ENCODE results near the gene TNNI3. TPM values are rescaled to one million over a fixed set of nuclear protein-coding genes. Genes with fewer than 3 reads are reported as not detected.
A peak's percentile ranks its signal among the peaks of the same experiment; 100 is the strongest.
"Not testable (repeated sequence)": the region's sequence is repeated elsewhere in the genome, so short reads cannot be mapped to it uniquely, and the experiment has no call there.

TNNI3 gene
- total RNA-seq, 1 experiment from 2014 or later, result 6.5 TPM

GRCh38 chr19:55116859-55117662, 40.5 kb downstream of the TNNI3 start, which contains the start of gene PPP1R12C:
Gene PPP1R12C (minus strand): TSS chr19:55117637. CDS start chr19:55117543, 94 bp downstream.
- H3K36me3 ChIP-seq (replicated peaks; ENCODE audit: control insufficient read depth, insufficient read depth, low read length), result no peaks in the 10 kb centered on the region
- H3K27me3 ChIP-seq (ENCODE audit: control insufficient read depth, insufficient read depth, low read length), result no peaks in the 10 kb centered on the region; the same call in 1 of the 2 replicates
- peak; percentile 67 for DNase-seq
- H3K4me3 ChIP-seq (ENCODE audit: insufficient read depth, low read depth, low read length), result peak within 1 kb of the TSS; percentile 79

GRCh38 chr19:55116232-55116858, 41.2 kb downstream of the TNNI3 start:
- Histone ChIP-seq H3K36me3 (replicated peaks; ENCODE audit: control insufficient read depth, insufficient read depth, low read length) (no peaks in the 10 kb centered on the region), H3K27me3 (ENCODE audit: control insufficient read depth, insufficient read depth, low read length) (no peaks in the 10 kb centered on the region; the same call in 1 of the 2 replicates), H3K4me3 (ENCODE audit: insufficient read depth, low read depth, low read length) (peak overlapping the region; percentile 79)
- DNase-seq, result peak; percentile 81

GRCh38 chr19:55115446-55116065, 42.0 kb downstream of the TNNI3 start:
- Histone ChIP-seq H3K36me3 (replicated peaks; ENCODE audit: control insufficient read depth, insufficient read depth, low read length) (no peaks in the 10 kb centered on the region), H3K27me3 (ENCODE audit: control insufficient read depth, insufficient read depth, low read length) (no peaks in the 10 kb centered on the region; the same call in 1 of the 2 replicates), H3K4me3 (ENCODE audit: insufficient read depth, low read depth, low read length) (no peak overlapping the region)
- peak; percentile 51 for DNase-seq

- Histone ChIP-seq H3K27me3 (ENCODE audit: control insufficient read depth, insufficient read depth, low read length) (no peaks in the 10 kb centered on the region; the same call in 1 of the 2 replicates), H3K4me3 (ENCODE audit: insufficient read depth, low read depth, low read length) (no peak overlapping the region), H3K36me3 (replicated peaks; ENCODE audit: control insufficient read depth, insufficient read depth, low read length) (no peaks in the 10 kb centered on the region)
- peak; percentile 44 for DNase-seq
These were observed 42.9 kb downstream of the TNNI3 start for GRCh38 chr19:55114566-55115145.

GRCh38 chr19:55113570-55114039, 43.9 kb downstream of the TNNI3 start:
- peak; percentile 92 for DNase-seq
- Histone ChIP-seq H3K36me3 (replicated peaks; ENCODE audit: control insufficient read depth, insufficient read depth, low read length) (no peaks in the 10 kb centered on the region), H3K4me3 (ENCODE audit: insufficient read depth, low read depth, low read length) (no peak overlapping the region), H3K27me3 (ENCODE audit: control insufficient read depth, insufficient read depth, low read length) (no peaks in the 10 kb centered on the region)

- Histone ChIP-seq H3K36me3 (replicated peaks; ENCODE audit: control insufficient read depth, insufficient read depth, low read length) (no peaks in the 10 kb centered on the region), H3K4me3 (ENCODE audit: insufficient read depth, low read depth, low read length) (no peak overlapping the region), H3K27me3 (ENCODE audit: control insufficient read depth, insufficient read depth, low read length) (no peaks in the 10 kb centered on the region)
- DNase-seq, result peak; percentile 82
These were observed 44.6 kb downstream of the TNNI3 start for GRCh38 chr19:55112777-55113569.

GRCh38 chr19:55112246-55112776, 45.2 kb downstream of the TNNI3 start:
- no peak overlapping the region for H3K4me3 ChIP-seq (ENCODE audit: insufficient read depth, low read depth, low read length)
- no peaks in the 10 kb centered on the region for H3K27me3 ChIP-seq (ENCODE audit: control insufficient read depth, insufficient read depth, low read length)
- H3K36me3 ChIP-seq (replicated peaks; ENCODE audit: control insufficient read depth, insufficient read depth, low read length), result no peaks in the 10 kb centered on the region
- DNase-seq, result no peak

- no peaks in the 10 kb centered on the region for H3K36me3 ChIP-seq (replicated peaks; ENCODE audit: control insufficient read depth, insufficient read depth, low read length)
- no peak overlapping the region for H3K4me3 ChIP-seq (ENCODE audit: insufficient read depth, low read depth, low read length)
- peak; percentile 37 for DNase-seq
- H3K27me3 ChIP-seq (ENCODE audit: control insufficient read depth, insufficient read depth, low read length), result no peaks in the 10 kb centered on the region
These were observed 46.2 kb downstream of the TNNI3 start for GRCh38 chr19:55111238-55111831.

- no peak overlapping the region for H3K4me3 ChIP-seq (ENCODE audit: insufficient read depth, low read depth, low read length)
- H3K36me3 ChIP-seq (replicated peaks; ENCODE audit: control insufficient read depth, insufficient read depth, low read length), result no peaks in the 10 kb centered on the region
- DNase-seq, result peak; percentile 59
- H3K27me3 ChIP-seq (ENCODE audit: control insufficient read depth, insufficient read depth, low read length), result no peaks in the 10 kb centered on the region
These were observed 47.8 kb downstream of the TNNI3 start for GRCh38 chr19:55109527-55110291.

- H3K36me3 ChIP-seq (replicated peaks; ENCODE audit: control insufficient read depth, insufficient read depth, low read length); DNase-seq; H3K27me3 ChIP-seq (ENCODE audit: control insufficient read depth, insufficient read depth, low read length); H3K4me3 ChIP-seq (ENCODE audit: insufficient read depth, low read depth, low read length): not testable (repeated sequence)
These were observed 50.3 kb downstream of the TNNI3 start for GRCh38 chr19:55107252-55107651.

- Histone ChIP-seq H3K4me3 (ENCODE audit: insufficient read depth, low read depth, low read length) (no peak overlapping the region), H3K36me3 (replicated peaks; ENCODE audit: control insufficient read depth, insufficient read depth, low read length) (peaks cover 2% of the 10 kb centered on the region), H3K27me3 (ENCODE audit: control insufficient read depth, insufficient read depth, low read length) (no peaks in the 10 kb centered on the region)
- DNase-seq, result no peak
These were observed 50.9 kb downstream of the TNNI3 start for GRCh38 chr19:55106591-55106990.

GRCh38 chr19:55105237-55105636, 52.3 kb downstream of the TNNI3 start:
- Histone ChIP-seq H3K36me3 (replicated peaks; ENCODE audit: control insufficient read depth, insufficient read depth, low read length) (peaks cover 2% of the 10 kb centered on the region), H3K27me3 (ENCODE audit: control insufficient read depth, insufficient read depth, low read length) (no peaks in the 10 kb centered on the region), H3K4me3 (ENCODE audit: insufficient read depth, low read depth, low read length) (no peak overlapping the region)
- DNase-seq, result no peak

- Histone ChIP-seq H3K27me3 (ENCODE audit: control insufficient read depth, insufficient read depth, low read length) (no peaks in the 10 kb centered on the region), H3K36me3 (replicated peaks; ENCODE audit: control insufficient read depth, insufficient read depth, low read length) (peaks cover 2% of the 10 kb centered on the region)
- peak; percentile 26 for DNase-seq
These were observed 54.3 kb downstream of the TNNI3 start for GRCh38 chr19:55103190-55103589.

More at GRCh38 chr19:55103190-55103589, 54.3 kb downstream of the TNNI3 start:
- no peak overlapping the region for H3K4me3 ChIP-seq (ENCODE audit: insufficient read depth, low read depth, low read length)
